ENCODE data around the gene SERPINB13.

GRCh38 chr18:63539904-63540510, 47.1 kb upstream of the SERPINB13 start:
- TF ChIP-seq ZNF274 (IDR thresholded peaks at IDR 0.05; ENCODE audit: low read depth, low read length): no peak
- TF ChIP-seq YY1 (IDR thresholded peaks at IDR 0.05; ENCODE audit: insufficient read depth, insufficient read length): no peak
